ENCODE data around the gene CADPS2. TPM values are rescaled to one million over a fixed set of nuclear protein-coding genes. Genes with fewer than 3 reads are reported as not detected.

Gene CADPS2
- polyA plus RNA-seq, 1 experiment: 0.38 TPM

DNA sequence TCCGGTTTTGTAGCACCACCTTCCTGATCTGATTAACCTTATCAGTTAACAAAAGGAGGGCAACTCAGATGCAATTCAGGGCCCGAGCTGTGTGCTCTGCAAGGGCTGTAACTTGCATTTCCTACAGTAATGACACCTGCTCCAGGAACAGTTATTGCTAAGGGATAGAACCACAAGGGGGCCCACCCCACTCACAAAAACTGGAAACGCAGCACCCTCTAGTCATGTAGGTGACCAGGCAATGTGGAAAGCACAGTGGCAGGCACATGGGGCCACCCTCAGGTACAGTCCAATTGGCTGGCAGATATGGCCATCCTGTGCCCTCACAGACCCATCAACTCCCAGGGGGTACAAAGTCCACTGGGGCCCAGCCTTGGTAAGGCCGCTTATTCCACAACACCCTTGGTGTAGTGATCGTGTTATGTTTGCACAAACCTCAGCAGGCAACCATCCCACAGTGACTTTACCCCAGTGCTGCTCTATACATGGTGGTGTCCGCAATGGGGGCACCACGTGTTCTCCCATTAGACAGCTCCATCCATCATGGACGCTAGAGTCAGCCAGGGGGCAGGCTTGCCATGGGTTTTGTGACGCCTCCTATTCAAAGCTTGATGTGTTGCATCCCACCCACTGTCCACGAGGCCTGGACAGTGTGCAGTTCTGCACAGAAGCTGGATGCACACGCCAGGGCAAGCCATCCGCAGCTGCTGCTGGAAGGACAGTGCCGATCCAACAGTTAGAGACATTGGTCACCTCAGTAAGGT is 196.7 kb downstream of the CADPS2 start:
- ChIA-PET POLR2A (no interaction called here), CTCF (no interaction called here)
- TF ChIP-seq, protein P1, sequence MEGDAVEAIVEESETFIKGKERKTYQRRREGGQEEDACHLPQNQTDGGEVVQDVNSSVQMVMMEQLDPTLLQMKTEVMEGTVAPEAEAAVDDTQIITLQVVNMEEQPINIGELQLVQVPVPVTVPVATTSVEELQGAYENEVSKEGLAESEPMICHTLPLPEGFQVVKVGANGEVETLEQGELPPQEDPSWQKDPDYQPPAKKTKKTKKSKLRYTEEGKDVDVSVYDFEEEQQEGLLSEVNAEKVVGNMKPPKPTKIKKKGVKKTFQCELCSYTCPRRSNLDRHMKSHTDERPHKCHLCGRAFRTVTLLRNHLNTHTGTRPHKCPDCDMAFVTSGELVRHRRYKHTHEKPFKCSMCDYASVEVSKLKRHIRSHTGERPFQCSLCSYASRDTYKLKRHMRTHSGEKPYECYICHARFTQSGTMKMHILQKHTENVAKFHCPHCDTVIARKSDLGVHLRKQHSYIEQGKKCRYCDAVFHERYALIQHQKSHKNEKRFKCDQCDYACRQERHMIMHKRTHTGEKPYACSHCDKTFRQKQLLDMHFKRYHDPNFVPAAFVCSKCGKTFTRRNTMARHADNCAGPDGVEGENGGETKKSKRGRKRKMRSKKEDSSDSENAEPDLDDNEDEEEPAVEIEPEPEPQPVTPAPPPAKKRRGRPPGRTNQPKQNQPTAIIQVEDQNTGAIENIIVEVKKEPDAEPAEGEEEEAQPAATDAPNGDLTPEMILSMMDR (IDR thresholded peaks at IDR 0.05; ENCODE audit: insufficient read depth, low read depth, low read length): no peak
- DNase-seq (ENCODE audit: low read depth): no peak
- no peaks in the 10 kb centered on the region for H3K27me3 ChIP-seq (ENCODE audit: control insufficient read depth, insufficient read depth, low read length)
- no peaks in the 10 kb centered on the region for H3K36me3 ChIP-seq (ENCODE audit: control insufficient read depth, insufficient read depth, low read length)
- no peak overlapping the region for H3K4me3 ChIP-seq (ENCODE audit: low read depth, low read length)

DNA sequence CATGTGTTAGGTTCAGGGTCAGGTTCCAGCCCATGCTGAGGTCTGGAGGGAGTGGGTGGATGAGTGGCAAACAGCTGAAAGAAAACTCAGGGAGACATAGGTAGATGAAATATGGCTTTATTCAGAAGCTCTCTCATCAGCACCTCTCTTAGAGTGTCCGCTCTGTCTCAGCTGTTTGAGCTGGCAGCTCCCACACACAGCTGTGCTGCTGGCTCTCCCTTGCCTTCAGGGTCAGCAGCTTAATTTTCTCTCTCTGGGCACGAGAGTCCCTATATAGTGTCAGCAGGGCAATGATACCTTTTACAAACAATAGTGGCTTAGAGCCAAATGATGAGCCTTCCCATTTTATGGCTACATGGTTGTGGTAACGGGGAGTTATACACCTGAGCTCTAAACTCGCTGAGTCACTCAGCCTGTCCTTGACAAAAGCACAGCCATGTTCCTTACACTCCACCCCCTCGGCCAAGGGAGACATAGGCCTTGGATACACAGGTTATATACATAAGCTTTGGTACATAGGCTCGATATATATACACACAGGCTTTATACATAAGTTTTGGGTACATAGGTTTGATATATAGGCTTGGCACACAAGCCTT is 197.8 kb downstream of the CADPS2 start:
- ChIA-PET POLR2A (no interaction called here), CTCF (no interaction called here)
- TF ChIP-seq, protein P1 (IDR thresholded peaks at IDR 0.05; ENCODE audit: insufficient read depth, low read depth, low read length): no peak
- Histone ChIP-seq H3K4me3 (ENCODE audit: low read depth, low read length) (no peak overlapping the region), H3K27me3 (ENCODE audit: control insufficient read depth, insufficient read depth, low read length) (no peaks in the 10 kb centered on the region), H3K36me3 (ENCODE audit: control insufficient read depth, insufficient read depth, low read length) (no peaks in the 10 kb centered on the region)
- no peak for DNase-seq (ENCODE audit: low read depth)

DNA sequence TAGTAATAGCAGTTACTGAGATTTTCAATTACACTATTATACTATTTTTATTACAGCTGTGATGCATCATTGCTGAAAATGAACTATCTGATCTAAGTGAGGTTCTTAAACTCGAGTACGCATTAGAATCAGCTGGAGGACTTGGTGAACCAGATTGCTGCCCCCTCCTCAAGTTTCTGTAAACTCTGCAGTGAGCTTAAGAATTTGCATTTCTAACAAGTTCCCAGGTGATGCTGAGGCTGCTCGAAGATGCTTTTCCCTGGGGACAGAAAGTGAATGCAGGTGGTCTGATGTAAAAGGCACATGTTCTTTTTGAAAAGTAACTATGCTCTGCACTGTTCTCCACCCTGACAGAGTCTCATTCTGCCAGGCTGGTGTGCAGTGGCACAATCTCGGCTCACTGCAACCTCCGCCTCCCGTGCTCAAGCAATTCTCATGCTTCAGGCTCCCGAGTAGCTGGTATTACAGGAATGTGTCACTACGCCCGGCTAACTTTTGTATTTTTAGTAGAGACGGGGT is 199.8 kb downstream of the CADPS2 start:
- no peaks in the 10 kb centered on the region for H3K36me3 ChIP-seq (ENCODE audit: control insufficient read depth, insufficient read depth, low read length)
- TF ChIP-seq, protein P1 (IDR thresholded peaks at IDR 0.05; ENCODE audit: insufficient read depth, low read depth, low read length): no peak
- no peak overlapping the region for H3K4me3 ChIP-seq (ENCODE audit: low read depth, low read length)
- POLR2A ChIA-PET: no interaction called here
- no peaks in the 10 kb centered on the region for H3K27me3 ChIP-seq (ENCODE audit: control insufficient read depth, insufficient read depth, low read length)
- no peak for DNase-seq (ENCODE audit: low read depth)
- CTCF ChIA-PET: no interaction called here

DNA sequence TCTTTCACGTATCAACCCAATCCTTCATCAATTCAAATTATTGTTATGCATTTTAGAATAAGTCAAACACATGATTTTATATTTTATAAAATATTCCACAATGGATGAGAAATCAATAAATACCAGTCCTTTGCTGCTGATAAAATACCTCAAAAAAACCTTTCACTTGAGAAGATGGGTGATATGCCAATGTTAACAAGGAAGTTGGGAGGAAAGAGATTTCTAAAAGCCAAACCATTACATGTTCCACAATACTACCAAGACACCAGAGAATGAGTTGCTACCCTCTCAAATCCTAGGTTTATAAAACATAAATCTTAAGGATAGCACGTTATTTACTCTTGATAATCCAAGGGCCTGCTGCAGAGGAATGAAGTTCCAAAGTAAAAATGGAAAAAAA is 201.8 kb downstream of the CADPS2 start:
- CTCF ChIA-PET: no interaction called here

More for the DNA sequence above, 201.8 kb downstream of the CADPS2 start:
- Histone ChIP-seq H3K36me3 (ENCODE audit: control insufficient read depth, insufficient read depth, low read length) (no peaks in the 10 kb centered on the region), H3K4me3 (ENCODE audit: low read depth, low read length) (no peak overlapping the region), H3K27me3 (ENCODE audit: control insufficient read depth, insufficient read depth, low read length) (no peaks in the 10 kb centered on the region)
- TF ChIP-seq, protein P1 (IDR thresholded peaks at IDR 0.05; ENCODE audit: insufficient read depth, low read depth, low read length): no peak
- no peak for DNase-seq (ENCODE audit: low read depth)
- POLR2A ChIA-PET: no interaction called here
